ENCODE results near the gene POU3F3. TPM values are rescaled to one million over a fixed set of nuclear protein-coding genes. Genes with fewer than 3 reads are reported as not detected.

POU3F3 gene
- total RNA-seq, 2 experiments from 2014 or later: not detected

- H3K9me3 Mint-ChIP-seq: no peaks in the 10 kb centered on the region
- no peak overlapping the region for H3K27ac Mint-ChIP-seq
- peaks cover 8% of the 10 kb centered on the region for H3K4me1 Mint-ChIP-seq
- no peak overlapping the region for H3K4me3 Mint-ChIP-seq
- peaks cover 68% of the 10 kb centered on the region for H3K27me3 Mint-ChIP-seq
- H3K36me3 Mint-ChIP-seq: no peaks in the 10 kb centered on the region
- DNase-seq: no peak
These were observed 12.2 kb upstream of the POU3F3 start for GRCh38 chr2:104841744-104842143.

DNA sequence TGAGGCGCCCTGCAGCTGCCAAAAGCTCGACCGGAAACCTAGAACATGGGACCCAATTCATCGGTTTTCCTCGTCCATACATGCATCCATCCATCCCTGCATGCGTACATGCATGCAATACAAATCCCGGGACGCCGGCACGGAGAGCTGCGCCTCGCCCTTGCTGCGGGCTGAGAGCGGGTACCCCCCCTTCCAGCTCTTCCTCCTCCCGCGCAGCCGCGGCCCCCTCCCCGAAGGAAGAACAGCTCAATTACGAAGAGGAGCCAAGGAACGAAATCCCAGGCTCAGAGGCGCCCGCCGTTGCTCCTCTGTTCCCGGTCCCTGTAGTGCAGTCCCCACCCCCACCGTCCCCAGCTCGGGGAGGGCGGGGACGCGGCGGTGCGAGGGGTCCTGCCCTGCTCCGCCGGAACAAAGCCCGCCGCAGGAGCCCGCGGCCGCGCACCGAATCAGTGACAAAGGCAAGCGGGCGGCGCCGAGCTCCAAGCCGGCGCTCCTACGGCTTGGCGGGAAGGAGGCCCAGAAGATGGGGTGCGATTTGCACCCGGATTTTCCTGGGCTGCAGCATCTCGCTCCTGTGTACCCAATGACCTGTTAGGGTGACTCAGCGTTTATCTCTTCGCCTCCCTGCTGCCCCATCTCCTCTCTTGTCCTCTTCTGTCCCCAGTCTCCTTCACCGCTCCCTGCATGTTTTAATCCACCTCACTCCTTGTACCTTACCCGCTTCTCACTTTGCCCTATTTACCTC is 8.9 kb upstream of the POU3F3 start:
- peaks cover 86% of the 10 kb centered on the region for H3K27me3 Mint-ChIP-seq
- no peaks in the 10 kb centered on the region for H3K9me3 Mint-ChIP-seq
- no peak overlapping the region for H3K27ac Mint-ChIP-seq
- H3K4me1 Mint-ChIP-seq: peaks cover 10% of the 10 kb centered on the region
- DNase-seq: no peak
- H3K36me3 Mint-ChIP-seq: no peaks in the 10 kb centered on the region
- peak overlapping the region; percentile 9 for H3K4me3 Mint-ChIP-seq

- H3K36me3 Mint-ChIP-seq: no peaks in the 10 kb centered on the region
- H3K4me1 Mint-ChIP-seq: peaks cover 11% of the 10 kb centered on the region
- H3K27me3 Mint-ChIP-seq: peaks cover 92% of the 10 kb centered on the region
- DNase-seq: no peak
- no peaks in the 10 kb centered on the region for H3K9me3 Mint-ChIP-seq
- peak overlapping the region; percentile 9 for H3K4me3 Mint-ChIP-seq
- no peak overlapping the region for H3K27ac Mint-ChIP-seq
These were observed 8.4 kb upstream of the POU3F3 start for GRCh38 chr2:104845552-104845931.

- Mint-ChIP-seq H3K4me1 (peaks cover 15% of the 10 kb centered on the region), H3K27me3 (peaks cover 95% of the 10 kb centered on the region), H3K9me3 (no peaks in the 10 kb centered on the region), H3K27ac (no peak overlapping the region), H3K4me3 (no peak overlapping the region), H3K36me3 (no peaks in the 10 kb centered on the region)
- DNase-seq: no peak
These were observed 7.7 kb upstream of the POU3F3 start for GRCh38 chr2:104845946-104846785.

DNA sequence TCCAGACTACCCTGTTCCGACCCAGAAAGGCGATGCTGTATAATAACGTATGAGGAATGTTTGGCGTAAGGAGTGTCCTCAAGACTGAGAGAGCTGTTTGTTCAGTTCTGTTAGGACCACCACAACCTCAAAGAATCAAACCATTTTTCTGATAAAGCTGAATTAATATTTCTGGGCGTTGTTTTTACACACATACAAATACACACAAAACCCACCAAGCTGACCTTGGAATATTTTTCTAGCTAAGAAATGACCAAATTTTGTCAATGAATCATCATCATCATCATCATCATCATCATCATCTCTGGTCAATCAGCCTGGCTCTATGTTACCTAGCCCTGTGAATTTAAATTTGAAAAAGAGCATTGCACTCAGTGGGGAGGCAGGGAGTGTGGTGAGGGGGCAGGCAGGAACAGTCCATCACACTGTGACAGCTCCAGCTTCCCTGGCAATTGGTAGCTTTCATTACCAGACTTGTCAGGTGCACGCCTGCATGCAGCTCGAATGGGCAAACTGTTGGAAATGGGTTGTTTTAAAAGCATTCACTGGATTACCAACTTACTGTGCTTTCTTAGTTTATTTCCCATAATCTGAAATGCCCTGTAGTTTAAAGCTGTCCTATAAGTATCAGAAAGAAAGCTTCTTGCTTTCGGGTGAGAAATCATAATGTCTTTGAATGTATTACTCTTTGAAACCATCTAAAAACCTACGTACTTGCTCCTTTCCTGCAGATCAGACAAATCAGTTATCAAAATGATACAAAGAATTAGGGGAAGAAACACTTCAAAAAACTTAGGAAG is 6.9 kb upstream of the POU3F3 start:
- no peaks in the 10 kb centered on the region for H3K9me3 Mint-ChIP-seq
- peaks cover 95% of the 10 kb centered on the region for H3K27me3 Mint-ChIP-seq
- no peak overlapping the region for H3K27ac Mint-ChIP-seq

GRCh38 chr2:104847586-104848160 is 6.2 kb upstream of the POU3F3 start:
- no peaks in the 10 kb centered on the region for H3K36me3 Mint-ChIP-seq
- no peak overlapping the region for H3K27ac Mint-ChIP-seq
- no peaks in the 10 kb centered on the region for H3K9me3 Mint-ChIP-seq
- DNase-seq: no peak
- peaks cover 95% of the 10 kb centered on the region for H3K27me3 Mint-ChIP-seq
- no peak overlapping the region for H3K4me3 Mint-ChIP-seq
- peaks cover 21% of the 10 kb centered on the region for H3K4me1 Mint-ChIP-seq

More for the DNA sequence above, 6.9 kb upstream of the POU3F3 start:
- H3K4me1 Mint-ChIP-seq: peaks cover 20% of the 10 kb centered on the region
- H3K4me3 Mint-ChIP-seq: no peak overlapping the region
- H3K36me3 Mint-ChIP-seq: no peaks in the 10 kb centered on the region
- no peak for DNase-seq

DNA sequence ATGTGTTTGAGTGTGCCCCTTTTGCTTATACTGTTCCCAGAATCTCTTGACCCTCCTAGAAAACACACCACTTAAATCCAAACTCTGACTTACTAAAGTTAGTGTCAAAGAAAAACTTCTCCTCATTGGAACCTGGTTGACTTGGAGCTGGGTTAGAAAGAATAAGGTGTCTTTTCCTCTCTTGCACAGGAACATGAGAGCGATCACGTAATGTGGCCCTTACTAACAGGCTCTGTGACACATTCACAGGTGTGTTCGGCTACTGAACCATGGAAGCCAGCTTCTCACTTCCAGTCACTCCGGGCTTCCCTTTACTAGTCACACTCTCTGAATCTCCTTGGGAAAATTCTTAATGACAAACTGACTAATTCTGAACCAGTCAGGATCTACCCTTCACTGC is 5.4 kb upstream of the POU3F3 start:
- Mint-ChIP-seq H3K4me1 (peaks cover 27% of the 10 kb centered on the region), H3K36me3 (no peaks in the 10 kb centered on the region), H3K4me3 (no peak overlapping the region), H3K9me3 (no peaks in the 10 kb centered on the region), H3K27me3 (peaks cover 99% of the 10 kb centered on the region), H3K27ac (no peak overlapping the region)
- DNase-seq: no peak

DNA sequence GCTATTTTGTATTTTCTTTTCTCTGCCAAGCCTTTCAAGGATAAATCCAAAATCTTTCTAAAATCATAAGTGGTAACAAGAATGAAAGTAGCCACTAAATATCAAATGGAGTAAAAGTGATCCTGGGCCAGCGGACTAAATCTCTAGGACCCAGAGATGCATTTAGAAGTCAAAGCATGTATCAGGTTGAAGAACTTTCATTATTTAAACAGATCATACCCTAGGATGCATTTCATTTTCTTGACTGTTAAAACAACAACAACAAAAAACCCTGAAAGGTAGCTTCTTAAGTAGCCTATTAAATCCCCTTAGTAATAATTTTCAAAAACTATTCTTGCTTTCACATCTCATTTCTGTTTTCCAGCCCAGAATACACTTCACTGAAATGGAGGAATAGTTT is 4.8 kb upstream of the POU3F3 start:
- H3K4me3 Mint-ChIP-seq: no peak overlapping the region
- peaks cover 28% of the 10 kb centered on the region for H3K4me1 Mint-ChIP-seq
- DNase-seq: no peak
- peaks cover 99% of the 10 kb centered on the region for H3K27me3 Mint-ChIP-seq
- no peaks in the 10 kb centered on the region for H3K36me3 Mint-ChIP-seq
- no peak overlapping the region for H3K27ac Mint-ChIP-seq
- no peaks in the 10 kb centered on the region for H3K9me3 Mint-ChIP-seq

GRCh38 chr2:104849618-104850141 is 4.2 kb upstream of the POU3F3 start:
- peak; percentile 56 for DNase-seq
- H3K27ac Mint-ChIP-seq: no peak overlapping the region
- H3K4me3 Mint-ChIP-seq: no peak overlapping the region
- peaks cover 100% of the 10 kb centered on the region for H3K27me3 Mint-ChIP-seq
- H3K36me3 Mint-ChIP-seq: no peaks in the 10 kb centered on the region
- H3K9me3 Mint-ChIP-seq: no peaks in the 10 kb centered on the region
- peaks cover 31% of the 10 kb centered on the region for H3K4me1 Mint-ChIP-seq

DNA sequence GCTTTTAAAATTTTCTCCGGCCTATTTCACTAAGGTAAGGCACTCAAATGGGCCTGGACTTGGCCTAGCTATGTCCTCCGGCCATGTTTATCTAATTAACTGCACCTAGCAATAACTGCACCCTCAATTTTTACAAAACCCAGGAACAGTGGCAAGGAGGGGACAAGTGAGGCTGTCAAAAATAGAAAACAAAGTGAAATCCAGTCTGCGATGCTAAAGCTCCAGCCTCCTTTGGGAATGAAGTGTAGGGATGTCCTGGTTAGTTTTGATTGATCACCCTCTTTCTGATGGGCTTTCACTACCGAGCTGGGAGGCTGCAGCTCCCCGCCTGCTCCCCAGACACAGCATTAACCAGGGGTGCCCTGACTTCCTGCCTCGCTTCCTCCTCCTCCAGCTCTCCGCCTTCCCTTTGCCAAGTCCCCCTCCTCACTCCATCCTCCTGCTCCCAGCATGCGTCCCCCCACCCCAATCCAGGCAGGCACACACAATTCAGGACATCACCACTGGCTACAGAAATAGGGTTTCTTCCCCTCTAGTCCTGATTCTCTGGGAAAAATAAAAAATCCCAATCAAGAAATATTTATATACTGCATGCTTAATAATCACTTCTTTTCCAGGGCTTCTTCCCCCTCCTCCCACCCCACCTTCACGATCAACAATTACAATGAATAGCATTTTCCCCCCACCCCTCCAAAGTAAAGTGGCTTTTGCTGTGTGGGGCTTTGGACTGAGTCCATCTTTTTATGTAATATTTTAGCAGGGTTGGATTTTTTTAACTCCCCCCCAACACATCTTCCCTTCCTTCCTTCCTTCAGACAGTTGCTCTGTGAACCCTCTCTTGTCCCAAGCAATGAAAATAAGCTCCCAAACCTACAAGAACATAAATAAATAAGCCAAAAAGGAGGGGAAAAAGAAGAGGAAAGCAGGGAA is 3.3 kb upstream of the POU3F3 start:
- no peak overlapping the region for H3K4me3 Mint-ChIP-seq
- H3K27ac Mint-ChIP-seq: no peak overlapping the region
- H3K4me1 Mint-ChIP-seq: peaks cover 30% of the 10 kb centered on the region
- H3K27me3 Mint-ChIP-seq: peaks cover 93% of the 10 kb centered on the region
- H3K9me3 Mint-ChIP-seq: no peaks in the 10 kb centered on the region
- H3K36me3 Mint-ChIP-seq: no peaks in the 10 kb centered on the region
- DNase-seq: no peak

DNA sequence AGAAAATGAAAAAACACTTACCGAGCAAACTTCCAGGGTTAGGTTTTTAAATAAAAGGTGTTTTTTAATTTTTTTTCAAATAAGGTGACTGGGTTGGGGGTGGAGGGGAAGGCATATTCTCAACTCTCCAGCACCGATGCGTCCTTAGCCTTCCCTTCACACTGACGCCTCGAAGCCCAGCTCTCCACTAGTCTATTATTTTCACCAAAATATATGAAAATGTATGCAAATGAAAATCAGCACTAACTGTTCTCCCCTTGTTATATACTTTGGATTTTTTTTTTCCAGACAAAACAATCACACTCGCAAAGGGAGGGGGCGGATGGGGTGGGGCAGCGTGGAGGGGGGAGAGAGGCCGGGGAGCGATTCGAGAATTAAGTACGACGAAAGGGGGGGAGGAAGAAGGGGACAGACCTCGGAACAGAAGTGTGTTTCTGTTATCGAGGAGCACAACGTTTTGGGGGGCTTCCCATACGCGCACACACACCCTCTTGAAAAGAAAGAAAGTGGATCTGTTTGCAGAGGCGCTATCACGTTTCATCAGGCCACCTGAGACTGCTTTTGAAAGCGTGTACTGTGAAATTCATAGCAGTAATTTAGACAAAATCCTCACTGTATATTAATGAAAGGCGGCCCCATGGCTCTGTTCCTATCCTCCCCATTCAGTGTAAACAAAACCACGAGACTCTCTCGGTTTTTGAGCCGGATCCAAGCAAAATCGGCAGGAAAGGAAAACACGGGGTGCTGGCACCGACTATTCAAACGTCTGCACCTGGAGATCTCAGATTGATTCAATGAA is 2.4 kb upstream of the POU3F3 start:
- DNase-seq: no peak
- Mint-ChIP-seq H3K4me3 (peak overlapping the region; percentile 76), H3K27me3 (peaks cover 87% of the 10 kb centered on the region)

DNA sequence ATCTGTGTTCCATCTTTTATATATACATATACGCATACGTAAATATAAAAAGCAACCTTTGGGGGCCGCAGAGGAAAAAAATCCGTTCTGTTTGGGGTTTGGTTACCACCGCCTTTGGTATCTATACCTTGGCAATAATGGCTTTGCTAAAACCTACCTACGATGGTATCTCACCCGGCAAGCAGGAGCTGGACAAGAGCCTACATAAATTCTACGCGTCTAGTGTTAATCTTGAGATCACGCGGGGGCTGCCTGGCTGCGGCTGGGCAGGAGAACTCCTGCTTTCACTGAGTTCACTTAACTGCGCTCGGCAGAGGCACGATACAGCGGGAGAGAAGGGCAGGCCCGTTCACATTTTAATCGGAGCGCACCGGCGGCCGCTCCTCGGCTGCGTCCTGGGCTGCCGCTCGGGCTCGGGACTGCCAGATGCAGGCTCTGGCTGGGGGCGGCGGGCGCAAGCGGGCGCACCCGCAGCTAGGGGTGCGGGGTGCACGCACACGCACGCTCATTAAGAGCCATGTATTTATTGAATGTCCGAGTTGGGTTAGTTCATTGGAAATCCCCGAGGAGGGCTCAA is 1.7 kb upstream of the POU3F3 start:
- H3K36me3 Mint-ChIP-seq: no peaks in the 10 kb centered on the region
- H3K9me3 Mint-ChIP-seq: no peaks in the 10 kb centered on the region
- DNase-seq: no peak
- peak overlapping the region; percentile 76 for H3K4me3 Mint-ChIP-seq
- peaks cover 30% of the 10 kb centered on the region for H3K4me1 Mint-ChIP-seq
- peaks cover 87% of the 10 kb centered on the region for H3K27me3 Mint-ChIP-seq
- no peak overlapping the region for H3K27ac Mint-ChIP-seq

More for the DNA sequence above, 2.4 kb upstream of the POU3F3 start:
- Mint-ChIP-seq H3K27ac (no peak overlapping the region), H3K9me3 (no peaks in the 10 kb centered on the region), H3K4me1 (peaks cover 30% of the 10 kb centered on the region), H3K36me3 (no peaks in the 10 kb centered on the region)
